Memory B cell (primary cell): ENCODE measurements around the gene TMEM88.
"Not testable (repeated sequence)": the region's sequence is repeated elsewhere in the genome, so short reads cannot be mapped to it uniquely, and the experiment has no call there.

Source experiments
- ATAC-seq: fragments of 150-1000 bp; cut with Tn5 transposase; 2 replicates; pipeline ENCODE4 v1.10.0; 2021; ENCODE audit warnings: low read depth, mild to moderate bottlenecking, moderate library complexity
- DNase-seq, 2 donors: peaks; one replicate each; pipeline ENCODE4 v3.0.0; 2022; ENCODE audit warnings: low spot score in 2 of 2
- H3K27ac Mint-ChIP-seq: one replicate; pipeline ENCODE4 v1.8.0; 2022; ENCODE audit warnings: mild to moderate bottlenecking, moderate library complexity, mixed read lengths
- H3K27me3 Mint-ChIP-seq: one replicate; pipeline ENCODE4 v1.8.0; 2022; ENCODE audit warnings: mixed read lengths
- H3K36me3 Mint-ChIP-seq: one replicate; pipeline ENCODE4 v1.8.0; 2022; ENCODE audit warnings: mild to moderate bottlenecking, mixed read lengths
- H3K4me1 Mint-ChIP-seq: one replicate; pipeline ENCODE4 v1.8.0; 2022; ENCODE audit warnings: mixed read lengths
- H3K4me3 Mint-ChIP-seq: one replicate; pipeline ENCODE4 v1.8.0; 2022; ENCODE audit warnings: mild to moderate bottlenecking, moderate library complexity, mixed read lengths
- H3K9me3 Mint-ChIP-seq: one replicate; pipeline ENCODE4 v1.8.0; 2022; ENCODE audit warnings: mixed read lengths

TMEM88 gene

DNA sequence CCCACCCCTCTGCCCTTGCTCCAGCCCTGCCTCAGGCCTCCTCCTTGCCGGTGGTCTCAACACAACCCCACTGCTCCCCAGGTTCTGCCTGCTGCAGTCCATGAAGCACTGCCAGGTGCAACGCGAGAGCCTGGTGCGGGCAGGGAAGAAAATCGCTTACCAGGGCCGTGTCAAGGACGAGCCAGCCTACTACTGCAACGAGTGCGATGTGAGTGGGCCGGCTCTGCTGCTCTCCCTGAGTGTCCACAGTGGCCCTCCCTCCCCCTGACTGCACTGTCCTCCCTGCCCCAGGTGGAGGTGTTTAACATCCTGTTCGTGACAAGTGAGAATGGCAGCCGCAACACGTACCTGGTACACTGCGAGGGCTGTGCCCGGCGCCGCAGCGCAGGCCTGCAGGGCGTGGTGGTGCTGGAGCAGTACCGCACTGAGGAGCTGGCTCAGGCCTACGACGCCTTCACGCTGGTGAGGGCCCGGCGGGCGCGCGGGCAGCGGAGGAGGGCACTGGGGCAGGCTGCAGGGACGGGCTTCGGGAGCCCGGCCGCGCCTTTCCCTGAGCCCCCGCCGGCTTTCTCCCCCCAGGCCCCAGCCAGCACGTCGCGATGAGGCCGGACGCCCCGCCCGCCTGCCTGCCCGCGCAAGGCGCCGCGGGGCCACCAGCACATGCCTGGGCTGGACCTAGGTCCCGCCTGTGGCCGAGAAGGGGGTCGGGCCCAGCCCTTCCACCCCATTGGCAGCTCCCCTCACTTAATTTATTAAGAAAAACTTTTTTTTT is 1.8 kb upstream of the TMEM88 start:
- Mint-ChIP-seq H3K4me3 (no peak overlapping the region), H3K9me3 (no peaks in the 10 kb centered on the region), H3K36me3 (peaks cover 6% of the 10 kb centered on the region), H3K27ac (peak overlapping the region; percentile 89), H3K27me3 (no peaks in the 10 kb centered on the region), H3K4me1 (peaks cover 19% of the 10 kb centered on the region)
- ATAC-seq (no peak), DNase-seq (peak; percentile 18 to 42)

DNA sequence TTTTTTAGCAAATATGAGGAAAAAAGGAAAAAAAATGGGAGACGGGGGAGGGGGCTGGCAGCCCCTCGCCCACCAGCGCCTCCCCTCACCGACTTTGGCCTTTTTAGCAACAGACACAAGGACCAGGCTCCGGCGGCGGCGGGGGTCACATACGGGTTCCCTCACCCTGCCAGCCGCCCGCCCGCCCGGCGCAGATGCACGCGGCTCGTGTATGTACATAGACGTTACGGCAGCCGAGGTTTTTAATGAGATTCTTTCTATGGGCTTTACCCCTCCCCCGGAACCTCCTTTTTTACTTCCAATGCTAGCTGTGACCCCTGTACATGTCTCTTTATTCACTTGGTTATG is 1.2 kb upstream of the TMEM88 start:
- DNase-seq (no peak), ATAC-seq (no peak)
- no peak overlapping the region for H3K27ac Mint-ChIP-seq
- no peaks in the 10 kb centered on the region for H3K9me3 Mint-ChIP-seq
- peaks cover 3% of the 10 kb centered on the region for H3K36me3 Mint-ChIP-seq
- peak overlapping the region; percentile 27 for H3K4me3 Mint-ChIP-seq
- H3K27me3 Mint-ChIP-seq: no peaks in the 10 kb centered on the region
- H3K4me1 Mint-ChIP-seq: peaks cover 19% of the 10 kb centered on the region

DNA sequence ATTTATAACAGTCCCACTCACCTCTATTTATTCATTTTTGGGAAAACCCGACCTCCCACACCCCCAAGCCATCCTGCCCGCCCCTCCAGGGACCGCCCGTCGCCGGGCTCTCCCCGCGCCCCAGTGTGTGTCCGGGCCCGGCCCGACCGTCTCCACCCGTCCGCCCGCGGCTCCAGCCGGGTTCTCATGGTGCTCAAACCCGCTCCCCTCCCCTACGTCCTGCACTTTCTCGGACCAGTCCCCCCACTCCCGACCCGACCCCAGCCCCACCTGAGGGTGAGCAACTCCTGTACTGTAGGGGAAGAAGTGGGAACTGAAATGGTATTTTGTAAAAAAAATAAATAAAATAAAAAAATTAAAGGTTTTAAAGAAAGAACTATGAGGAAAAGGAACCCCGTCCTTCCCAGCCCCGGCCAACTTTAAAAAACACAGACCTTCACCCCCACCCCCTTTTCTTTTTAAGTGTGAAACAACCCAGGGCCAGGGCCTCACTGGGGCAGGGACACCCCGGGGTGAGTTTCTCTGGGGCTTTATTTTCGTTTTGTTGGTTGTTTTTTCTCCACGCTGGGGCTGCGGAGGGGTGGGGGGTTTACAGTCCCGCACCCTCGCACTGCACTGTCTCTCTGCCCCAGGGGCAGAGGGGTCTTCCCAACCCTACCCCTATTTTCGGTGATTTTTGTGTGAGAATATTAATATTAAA is 638 bp upstream of the TMEM88 start:
- Mint-ChIP-seq H3K27me3 (no peaks in the 10 kb centered on the region), H3K4me1 (peaks cover 19% of the 10 kb centered on the region), H3K9me3 (no peaks in the 10 kb centered on the region), H3K27ac (no peak overlapping the region), H3K36me3 (peaks cover 3% of the 10 kb centered on the region), H3K4me3 (peak overlapping the region; percentile 27)
- no peak for ATAC-seq
- DNase-seq: peak; percentile 2 to 16

DNA sequence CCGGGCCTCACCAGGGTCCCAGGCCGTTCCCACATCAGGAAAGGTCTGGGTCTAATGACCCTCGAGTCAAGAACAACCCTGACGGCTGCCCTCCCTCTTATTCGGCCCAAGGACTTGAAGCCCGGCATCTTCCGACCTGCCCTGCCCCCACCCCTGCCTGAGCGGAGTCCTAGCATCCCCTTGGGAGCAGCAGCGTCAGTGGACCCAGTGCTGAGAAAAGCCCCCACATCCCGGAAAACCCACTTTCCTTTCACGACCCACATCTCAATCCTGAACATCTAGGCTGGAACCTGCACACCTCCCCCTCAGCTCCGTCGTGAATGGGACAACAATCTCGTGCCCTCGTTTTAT is 769 bp downstream of the TMEM88 start:
- H3K36me3 Mint-ChIP-seq: peaks cover 2% of the 10 kb centered on the region
- DNase-seq (peak in 1 of 2 donors; percentile 44), ATAC-seq (no peak)

DNA sequence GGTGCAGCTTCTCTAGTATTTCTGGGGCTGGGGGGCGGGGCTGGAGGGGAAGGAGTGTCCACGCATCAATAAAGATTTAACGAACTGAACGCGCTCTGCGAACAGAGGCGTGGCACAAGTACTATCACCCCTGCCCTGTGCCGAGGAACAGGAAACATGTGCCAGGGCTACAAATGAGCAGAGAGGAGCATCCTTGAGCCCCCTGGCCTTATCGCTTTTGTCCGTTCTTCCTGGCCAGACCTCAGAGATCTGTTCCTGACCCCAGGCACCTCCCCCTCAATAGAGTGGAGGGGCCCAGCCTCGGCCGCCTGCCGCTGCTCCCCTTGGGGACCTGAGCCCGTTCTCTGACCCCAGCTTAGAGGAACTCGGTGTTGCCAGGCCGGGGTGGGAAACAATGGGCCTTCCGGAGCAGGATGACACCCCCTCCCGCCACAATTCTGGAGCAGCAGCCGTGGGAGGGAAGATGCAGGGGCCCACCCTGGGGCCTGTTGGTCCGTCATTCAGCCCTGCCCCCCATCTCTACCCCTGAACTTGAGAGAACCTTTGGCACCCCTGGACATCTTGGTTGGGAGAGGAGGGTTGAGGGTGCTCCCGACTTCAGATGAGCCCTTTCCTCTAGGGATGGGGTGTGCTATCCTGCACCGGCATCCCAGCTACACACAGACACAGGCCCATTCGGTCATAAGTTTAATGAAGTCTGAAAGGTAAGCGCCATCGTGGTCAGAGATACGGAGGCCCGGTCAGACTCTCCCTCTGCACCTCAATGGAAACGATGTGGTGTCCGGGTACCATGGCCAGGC is 1.3 kb downstream of the TMEM88 start:
- H3K4me3 Mint-ChIP-seq: no peak overlapping the region
- DNase-seq (peak in 1 of 2 donors; percentile 27), ATAC-seq (no peak)
- H3K27me3 Mint-ChIP-seq: no peaks in the 10 kb centered on the region
- peaks cover 15% of the 10 kb centered on the region for H3K4me1 Mint-ChIP-seq
- H3K36me3 Mint-ChIP-seq: peaks cover 2% of the 10 kb centered on the region
- H3K9me3 Mint-ChIP-seq: no peaks in the 10 kb centered on the region
- H3K27ac Mint-ChIP-seq: no peak overlapping the region

More for the DNA sequence above, 769 bp downstream of the TMEM88 start:
- H3K27me3 Mint-ChIP-seq: no peaks in the 10 kb centered on the region
- H3K9me3 Mint-ChIP-seq: no peaks in the 10 kb centered on the region
- H3K27ac Mint-ChIP-seq: no peak overlapping the region
- H3K4me3 Mint-ChIP-seq: no peak overlapping the region
- peaks cover 19% of the 10 kb centered on the region for H3K4me1 Mint-ChIP-seq

DNA sequence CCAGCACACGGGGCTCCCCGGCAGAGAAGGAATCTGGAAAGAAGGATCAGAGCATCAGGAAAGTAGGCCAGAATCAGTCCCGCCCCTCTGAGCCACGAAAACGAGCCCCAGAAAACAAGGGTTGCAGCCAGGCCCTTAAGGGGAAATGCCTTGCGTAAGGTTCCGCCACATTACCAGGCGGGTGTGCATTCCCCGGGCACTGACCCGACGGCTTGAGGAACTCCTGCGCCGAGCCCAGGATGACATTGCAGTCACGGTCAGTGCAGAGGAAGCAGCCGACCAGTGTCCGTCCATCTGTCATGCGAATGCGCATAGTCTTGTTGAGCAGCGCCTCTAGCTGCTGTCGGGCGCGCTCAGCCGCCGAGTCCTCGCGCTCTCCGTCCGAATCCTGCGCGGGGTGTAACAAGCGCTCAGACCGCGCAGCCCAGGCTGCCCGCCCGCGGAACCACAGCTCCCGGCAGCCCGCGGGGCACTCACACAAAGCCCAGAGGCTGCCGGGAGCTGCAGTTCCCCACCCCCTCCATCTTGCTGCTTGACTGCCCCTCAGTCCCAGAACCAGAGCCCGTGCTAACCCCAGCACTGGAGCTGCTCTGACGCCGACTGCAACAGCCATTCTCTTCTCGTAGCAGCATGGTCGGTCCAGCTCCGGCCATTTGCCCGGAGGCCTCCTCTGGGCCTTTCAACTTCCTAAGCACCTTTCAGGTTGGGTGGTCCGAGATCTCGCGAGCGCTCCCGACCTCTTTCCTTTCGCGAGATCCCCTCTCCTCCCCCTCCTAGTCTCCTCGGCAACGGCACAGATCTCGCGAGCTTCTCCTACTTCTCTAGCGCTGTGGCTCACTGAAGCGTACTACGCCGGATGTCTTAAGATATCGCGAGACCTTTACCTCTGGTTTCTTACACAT is 2.2 kb downstream of the TMEM88 start, which contains the start of gene NAA38:
Gene NAA38 (minus strand): TSS at position 749 of the 902 bp plus-strand sequence. CDS start 96 bp downstream, at position 653.
- DNase-seq (peak; percentile 91 to 92), ATAC-seq (peak; percentile 81)
- no peak within 1 kb of the TSS for H3K4me3 Mint-ChIP-seq
- no peak within 1 kb of the TSS for H3K27ac Mint-ChIP-seq
- H3K36me3 Mint-ChIP-seq: peaks cover 2% of the 10 kb centered on the region
- no peaks in the 10 kb centered on the region for H3K9me3 Mint-ChIP-seq
- no peaks in the 10 kb centered on the region for H3K27me3 Mint-ChIP-seq
- H3K4me1 Mint-ChIP-seq: peaks cover 8% of the 10 kb centered on the region

DNA sequence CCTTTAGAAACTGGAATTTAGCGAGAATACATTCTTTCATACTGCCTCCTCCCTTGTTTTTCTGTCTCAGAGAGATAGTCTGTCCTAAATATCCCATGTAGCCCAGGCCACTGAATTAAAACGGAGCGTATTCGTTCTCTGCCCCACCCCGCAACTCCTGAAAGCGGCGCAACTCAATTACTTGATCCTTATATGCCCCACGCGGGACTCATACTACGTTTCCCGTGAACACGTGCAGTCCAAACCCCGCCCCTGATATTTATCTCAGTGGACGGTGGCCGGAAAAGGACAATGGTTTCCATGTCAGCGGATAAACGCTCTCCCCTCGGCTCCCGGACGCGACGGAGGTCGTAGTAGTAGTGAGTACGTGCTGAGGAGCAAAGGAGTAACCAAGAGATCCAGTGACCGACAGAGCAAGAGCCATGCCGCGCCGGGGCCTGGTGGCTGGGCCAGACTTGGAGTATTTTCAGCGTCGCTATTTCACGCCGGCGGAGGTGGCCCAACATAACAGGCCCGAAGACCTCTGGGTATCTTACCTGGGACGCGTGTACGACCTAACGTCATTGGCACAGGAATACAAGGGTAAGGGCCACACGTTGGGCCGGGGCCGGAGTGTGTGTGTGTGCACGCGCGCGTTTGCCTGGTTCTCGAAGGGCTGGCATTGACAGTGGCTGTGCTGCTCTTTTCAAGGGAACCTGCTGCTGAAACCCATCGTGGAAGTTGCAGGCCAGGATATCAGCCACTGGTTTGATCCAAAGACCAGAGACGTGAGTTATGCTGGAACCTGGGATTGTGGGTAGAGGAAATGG is 3.1 kb downstream of the TMEM88 start, which contains the start of gene CYB5D1:
Gene CYB5D1 (plus strand): TSS at position 291 of the 809 bp plus-strand sequence. CDS start 132 bp downstream, at position 423.
- DNase-seq (peak; percentile 86 to 88), ATAC-seq (peak; percentile 54)
- no peaks in the 10 kb centered on the region for H3K9me3 Mint-ChIP-seq

DNA sequence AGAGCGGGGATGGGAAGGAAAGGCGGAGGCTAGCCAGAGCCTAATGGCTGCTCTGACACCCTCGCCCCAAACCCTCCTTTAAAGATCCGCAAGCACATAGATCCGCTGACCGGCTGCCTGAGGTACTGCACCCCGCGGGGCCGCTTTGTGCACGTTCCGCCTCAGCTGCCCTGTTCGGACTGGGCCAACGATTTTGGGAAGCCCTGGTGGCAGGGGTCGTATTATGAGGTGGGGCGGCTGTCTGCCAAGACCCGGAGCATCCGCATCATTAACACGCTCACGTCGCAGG is 3.6 kb downstream of the TMEM88 start:
- no peaks in the 10 kb centered on the region for H3K9me3 Mint-ChIP-seq
- H3K27me3 Mint-ChIP-seq: no peaks in the 10 kb centered on the region
- H3K36me3 Mint-ChIP-seq: peaks cover 2% of the 10 kb centered on the region
- ATAC-seq (no peak), DNase-seq (peak in 1 of 2 donors; percentile 30)
- no peak overlapping the region for H3K4me3 Mint-ChIP-seq
- no peak overlapping the region for H3K27ac Mint-ChIP-seq
- H3K4me1 Mint-ChIP-seq: peaks cover 11% of the 10 kb centered on the region

More for the DNA sequence above, 3.1 kb downstream of the TMEM88 start, which contains the start of gene CYB5D1:
- no peak within 1 kb of the TSS for H3K27ac Mint-ChIP-seq
- peaks cover 2% of the 10 kb centered on the region for H3K36me3 Mint-ChIP-seq
- H3K27me3 Mint-ChIP-seq: no peaks in the 10 kb centered on the region
- peaks cover 8% of the 10 kb centered on the region for H3K4me1 Mint-ChIP-seq
- H3K4me3 Mint-ChIP-seq: no peak within 1 kb of the TSS

DNA sequence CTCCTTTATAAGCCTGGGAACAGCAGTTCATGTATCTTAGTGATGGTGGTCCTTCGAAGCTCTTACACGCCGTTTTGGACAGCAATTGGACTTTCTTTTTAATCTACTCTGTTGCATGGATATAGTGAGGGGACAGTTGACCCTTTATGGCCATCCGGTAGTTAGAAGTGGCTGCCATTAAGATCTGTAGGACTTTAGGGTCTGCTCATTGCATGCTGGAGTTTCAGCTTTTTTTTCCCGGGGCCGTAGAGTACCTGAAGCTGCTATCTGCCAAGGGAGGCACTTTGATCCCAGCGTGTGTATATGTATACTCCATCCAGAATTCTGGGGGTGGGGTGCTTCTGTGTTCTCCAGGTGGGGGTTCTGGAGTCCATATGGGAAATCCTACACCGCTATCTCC is 4.2 kb downstream of the TMEM88 start:
- no peak overlapping the region for H3K27ac Mint-ChIP-seq
- peaks cover 11% of the 10 kb centered on the region for H3K4me1 Mint-ChIP-seq
- no peak for DNase-seq
- H3K27me3 Mint-ChIP-seq: no peaks in the 10 kb centered on the region
- no peak for ATAC-seq
- no peaks in the 10 kb centered on the region for H3K9me3 Mint-ChIP-seq
- no peaks in the 10 kb centered on the region for H3K36me3 Mint-ChIP-seq
- peak overlapping the region; percentile 50 for H3K4me3 Mint-ChIP-seq

DNA sequence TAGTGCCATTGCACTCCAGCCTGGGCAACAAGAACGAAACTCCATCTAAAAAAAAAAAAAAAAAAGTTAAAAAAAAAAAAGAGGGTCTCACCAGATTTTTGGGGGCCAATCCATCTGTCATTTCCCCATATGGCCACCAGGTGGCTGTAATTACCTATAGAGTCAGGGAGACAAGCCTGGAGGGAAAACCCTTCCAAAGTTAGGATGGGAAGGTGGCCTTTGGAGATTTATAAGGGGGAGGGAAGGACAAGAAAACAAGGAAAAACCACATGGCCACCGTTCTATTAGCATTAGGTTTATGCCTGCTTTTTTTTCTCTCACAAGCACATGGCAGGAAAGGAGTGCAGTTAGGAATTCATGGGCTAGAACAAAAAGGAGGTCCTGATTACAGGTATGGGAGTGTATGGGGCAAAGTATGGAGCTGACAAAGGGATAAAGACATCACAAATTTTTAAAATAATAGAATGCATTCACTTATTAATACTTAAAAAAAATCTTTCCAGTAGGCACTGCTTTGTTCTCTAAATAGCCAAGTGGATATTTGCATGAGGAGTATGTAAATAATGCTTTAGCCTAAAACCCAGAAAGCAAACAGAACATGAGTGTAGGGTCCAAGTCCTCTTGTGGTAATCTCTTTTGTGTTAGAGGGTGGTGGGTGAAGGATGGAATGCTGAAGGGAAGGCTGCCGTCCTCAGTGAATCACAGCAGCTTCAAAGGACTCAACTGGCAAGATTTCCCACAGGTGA is 8.0 kb downstream of the TMEM88 start:
- H3K4me3 Mint-ChIP-seq: no peak overlapping the region
- ATAC-seq (no peak), DNase-seq (peak in 1 of 2 donors; percentile 44)
- no peaks in the 10 kb centered on the region for H3K9me3 Mint-ChIP-seq
- H3K4me1 Mint-ChIP-seq: peaks cover 13% of the 10 kb centered on the region
- peaks cover 6% of the 10 kb centered on the region for H3K36me3 Mint-ChIP-seq
- no peaks in the 10 kb centered on the region for H3K27me3 Mint-ChIP-seq
- H3K27ac Mint-ChIP-seq: no peak overlapping the region

DNA sequence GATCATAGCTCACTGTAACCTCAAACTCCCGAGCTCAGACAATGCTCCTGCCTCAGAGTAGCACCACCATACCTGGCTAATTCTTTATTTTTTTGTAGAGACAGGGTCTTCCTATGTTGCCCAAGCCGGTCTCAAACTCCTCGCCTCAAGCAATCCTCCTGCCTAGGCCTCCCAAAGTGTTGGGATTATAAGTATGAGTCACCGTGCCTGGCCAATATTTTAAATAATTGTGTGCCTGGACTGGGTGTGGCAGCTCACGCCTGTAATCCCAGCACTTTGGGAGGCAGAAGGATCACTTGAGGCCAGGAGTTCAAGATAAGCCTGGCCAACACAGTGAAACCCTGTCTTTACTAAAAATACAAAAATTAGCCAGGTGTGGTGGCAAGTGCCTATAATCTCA is 9.5 kb downstream of the TMEM88 start:
- H3K9me3 Mint-ChIP-seq, H3K27ac Mint-ChIP-seq, H3K27me3 Mint-ChIP-seq, ATAC-seq, H3K36me3 Mint-ChIP-seq, DNase-seq, H3K4me3 Mint-ChIP-seq: not testable (repeated sequence)
- peaks cover 13% of the 10 kb centered on the region for H3K4me1 Mint-ChIP-seq

DNA sequence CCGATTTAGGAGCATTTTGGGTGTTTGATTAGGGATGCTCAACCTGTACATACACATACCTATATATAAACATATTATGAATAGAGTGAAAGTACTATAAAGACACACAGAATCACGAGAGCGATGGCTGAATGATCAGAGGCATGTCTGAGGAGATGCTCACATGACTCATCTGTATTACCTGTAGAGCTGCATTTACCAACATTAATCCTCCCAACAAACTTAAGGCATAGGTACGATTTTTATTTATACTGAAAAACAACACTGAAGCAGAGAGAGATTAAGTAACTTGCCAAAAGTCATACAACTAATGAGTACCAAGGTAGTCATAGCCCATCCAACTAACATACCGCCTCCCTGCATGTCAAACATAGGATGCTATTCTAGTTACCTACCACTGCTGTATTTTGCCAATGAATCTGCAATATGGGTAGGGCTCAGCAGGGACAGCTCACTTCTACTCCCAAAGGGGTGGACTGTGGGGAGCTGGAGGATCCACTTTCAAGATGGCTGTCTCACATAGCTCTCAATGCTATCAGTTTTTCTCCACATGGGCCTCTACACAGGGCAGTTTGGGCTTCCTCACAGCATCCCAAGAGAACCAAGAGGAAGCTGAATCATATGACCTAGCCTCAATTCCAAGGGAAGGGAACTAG is 10.3 kb downstream of the TMEM88 start:
- no peak for DNase-seq
- no peak for ATAC-seq
- Mint-ChIP-seq H3K4me3 (no peak overlapping the region), H3K27me3 (no peaks in the 10 kb centered on the region), H3K27ac (no peak overlapping the region), H3K4me1 (peaks cover 13% of the 10 kb centered on the region), H3K9me3 (no peaks in the 10 kb centered on the region), H3K36me3 (peaks cover 6% of the 10 kb centered on the region)
